RWPE2 (cell line): ENCODE data around the gene CLIC1.

Experiments used
- ATAC-seq: fragments of 200-7000 bp; cut with Tn5 transposase; 3 replicates; pipeline ENCODE4 v1.9.1; 2021; ENCODE audit warnings: low read depth
- DNase-seq: peaks from one replicate; pipeline ENCODE4 v3.0.0-alpha.2; 2020; ENCODE audit warnings: low spot score
- H3K27ac ChIP-seq: fragments of 450-650 bp; 2 replicates; pipeline ENCODE4 v1.5.1; 2017; ENCODE audit warnings: mild to moderate bottlenecking; ENCODE audit not compliant: poor library complexity, severe bottlenecking
- H3K27me3 ChIP-seq: fragments of 250-450 bp; sonication (Bioruptor Pico); 2 replicates; pipeline ENCODE4 v1.5.1; 2021; ENCODE audit warnings: mild to moderate bottlenecking, moderate library complexity; ENCODE audit not compliant: insufficient read depth, poor library complexity, severe bottlenecking
- H3K36me3 ChIP-seq: fragments of 250-450 bp; sonication (Bioruptor Pico); 2 replicates; pipeline ENCODE4 v1.5.1; 2020; ENCODE audit warnings: low read depth, mild to moderate bottlenecking, moderate library complexity
- H3K4me1 ChIP-seq: fragments of 250-450 bp; sonication (Bioruptor Pico); 2 replicates; pipeline ENCODE4 v1.5.1; 2021; ENCODE audit warnings: mild to moderate bottlenecking, moderate library complexity; ENCODE audit not compliant: insufficient read depth, poor library complexity, severe bottlenecking
- H3K4me3 ChIP-seq: fragments of 250-450 bp; sonication (Bioruptor Pico); 2 replicates; pipeline ENCODE4 v1.5.1; 2021; ENCODE audit warnings: mild to moderate bottlenecking, moderate library complexity; ENCODE audit not compliant: severe bottlenecking
- H3K9me3 ChIP-seq: fragments of 250-450 bp; sonication (Bioruptor Pico); 2 replicates; pipeline ENCODE4 v1.5.1; 2021; ENCODE audit warnings: mild to moderate bottlenecking, moderate library complexity; ENCODE audit not compliant: severe bottlenecking
- TF ChIP-seq, protein P1 (sequence below): fragments of 450-650 bp; IDR thresholded peaks from one replicate; pipeline ENCODE4 v1.5.1; 2017; ENCODE audit warnings: mild to moderate bottlenecking, moderate library complexity; ENCODE audit not compliant: poor library complexity, severe bottlenecking

Gene CLIC1

GRCh38 chr6:31781244-31782125 lies 45.2 kb upstream of the CLIC1 start:
- no peaks in the 10 kb centered on the region for H3K27me3 ChIP-seq
- peaks cover 65% of the 10 kb centered on the region for H3K36me3 ChIP-seq
- H3K9me3 ChIP-seq, result no peaks in the 10 kb centered on the region
- H3K27ac ChIP-seq, result no peak overlapping the region
- DNase-seq (no peak), ATAC-seq (no peak)
- no peak overlapping the region for H3K4me3 ChIP-seq
- TF ChIP-seq, protein P1, sequence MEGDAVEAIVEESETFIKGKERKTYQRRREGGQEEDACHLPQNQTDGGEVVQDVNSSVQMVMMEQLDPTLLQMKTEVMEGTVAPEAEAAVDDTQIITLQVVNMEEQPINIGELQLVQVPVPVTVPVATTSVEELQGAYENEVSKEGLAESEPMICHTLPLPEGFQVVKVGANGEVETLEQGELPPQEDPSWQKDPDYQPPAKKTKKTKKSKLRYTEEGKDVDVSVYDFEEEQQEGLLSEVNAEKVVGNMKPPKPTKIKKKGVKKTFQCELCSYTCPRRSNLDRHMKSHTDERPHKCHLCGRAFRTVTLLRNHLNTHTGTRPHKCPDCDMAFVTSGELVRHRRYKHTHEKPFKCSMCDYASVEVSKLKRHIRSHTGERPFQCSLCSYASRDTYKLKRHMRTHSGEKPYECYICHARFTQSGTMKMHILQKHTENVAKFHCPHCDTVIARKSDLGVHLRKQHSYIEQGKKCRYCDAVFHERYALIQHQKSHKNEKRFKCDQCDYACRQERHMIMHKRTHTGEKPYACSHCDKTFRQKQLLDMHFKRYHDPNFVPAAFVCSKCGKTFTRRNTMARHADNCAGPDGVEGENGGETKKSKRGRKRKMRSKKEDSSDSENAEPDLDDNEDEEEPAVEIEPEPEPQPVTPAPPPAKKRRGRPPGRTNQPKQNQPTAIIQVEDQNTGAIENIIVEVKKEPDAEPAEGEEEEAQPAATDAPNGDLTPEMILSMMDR, result no peak
- peaks cover 9% of the 10 kb centered on the region for H3K4me1 ChIP-seq

GRCh38 chr6:31780507-31781243 lies 44.3 kb upstream of the CLIC1 start:
- peaks cover 13% of the 10 kb centered on the region for H3K4me1 ChIP-seq
- no peak for DNase-seq
- H3K36me3 ChIP-seq, result peaks cover 58% of the 10 kb centered on the region

DNA sequence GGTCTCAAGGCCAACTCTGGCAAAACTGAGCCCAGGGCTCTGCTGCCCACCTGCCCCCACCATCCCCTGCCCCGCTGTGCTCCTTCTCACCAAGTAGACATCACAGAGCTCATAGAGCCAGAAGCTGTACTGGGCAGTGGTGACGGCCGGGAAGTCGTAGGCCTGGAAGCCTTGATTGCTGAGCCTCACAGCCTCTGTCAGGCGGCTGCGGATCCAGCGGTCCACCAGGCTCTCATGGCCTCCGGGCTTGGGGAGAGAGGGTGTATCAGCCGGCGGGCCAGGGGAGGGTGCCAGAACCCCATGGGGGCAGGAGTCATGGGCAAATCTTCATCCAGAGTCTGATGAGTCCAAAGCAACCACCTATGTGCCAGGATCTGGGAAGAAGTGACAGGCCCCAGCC lies 43.6 kb upstream of the CLIC1 start:
- TF ChIP-seq, protein P1, result no peak
- Histone ChIP-seq H3K4me1 (peaks cover 19% of the 10 kb centered on the region), H3K9me3 (no peaks in the 10 kb centered on the region), H3K4me3 (no peak overlapping the region), H3K27ac (no peak overlapping the region), H3K27me3 (no peaks in the 10 kb centered on the region), H3K36me3 (peaks cover 50% of the 10 kb centered on the region)
- DNase-seq, result no peak
- ATAC-seq, result no peak

More at GRCh38 chr6:31780507-31781243, 44.3 kb upstream of the CLIC1 start:
- Histone ChIP-seq H3K27ac (no peak overlapping the region), H3K4me3 (no peak overlapping the region), H3K9me3 (no peaks in the 10 kb centered on the region), H3K27me3 (no peaks in the 10 kb centered on the region)
- no peak for ATAC-seq
- TF ChIP-seq, protein P1, result no peak

DNA sequence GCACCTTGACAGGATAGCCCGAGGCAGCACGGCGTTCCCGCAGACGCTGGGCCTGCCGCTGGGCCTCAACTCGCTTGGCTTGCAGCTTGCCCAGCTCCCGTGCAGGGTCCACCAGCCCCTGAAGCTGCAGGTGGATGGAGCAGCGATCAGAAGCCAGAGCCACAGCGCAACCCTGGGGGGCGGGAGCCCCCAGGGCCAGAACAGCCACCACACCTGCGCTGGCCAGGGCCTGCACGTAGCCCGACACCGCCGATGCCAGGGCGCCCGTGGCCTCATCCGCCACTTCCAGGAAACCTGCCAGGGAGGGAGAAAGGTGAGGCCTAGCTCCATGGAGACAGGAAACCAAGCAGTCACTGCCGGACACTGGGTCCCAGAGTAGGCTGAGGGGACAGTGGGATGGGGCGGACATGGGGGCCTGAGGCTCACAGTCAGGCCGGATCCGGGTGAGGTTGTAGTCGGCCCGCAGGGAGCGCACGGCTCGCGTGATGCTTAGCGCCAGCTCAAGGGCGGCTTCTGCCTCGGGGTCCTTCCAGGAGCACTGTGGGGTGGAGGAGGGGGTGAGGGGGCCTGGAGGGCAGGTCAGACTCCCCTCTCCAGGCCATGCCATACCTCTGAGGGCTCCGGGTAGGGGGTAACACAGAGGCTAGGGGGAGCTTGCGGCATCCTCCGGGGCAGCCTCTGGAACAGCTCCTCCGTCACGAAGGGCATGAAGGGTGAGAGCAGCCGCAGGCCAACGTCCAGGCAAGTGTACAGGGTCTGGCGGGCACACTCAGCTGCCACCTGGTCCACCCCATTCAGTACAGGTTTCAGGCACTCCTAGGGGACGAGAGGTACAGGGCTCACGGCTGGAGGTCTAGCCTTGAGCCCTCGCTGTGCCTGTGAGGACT lies 42.9 kb upstream of the CLIC1 start:
- Histone ChIP-seq H3K9me3 (no peaks in the 10 kb centered on the region), H3K27ac (no peak overlapping the region), H3K4me3 (no peak overlapping the region), H3K27me3 (no peaks in the 10 kb centered on the region), H3K4me1 (peaks cover 19% of the 10 kb centered on the region), H3K36me3 (peaks cover 44% of the 10 kb centered on the region)
- ATAC-seq (no peak), DNase-seq (no peak)
- TF ChIP-seq, protein P1, result no peak
